Activated T-helper 17 cell treated with anti-CD3 and anti-CD28 coated beads, Interleukin-2, amount 50 U/mL, for 72 hours (primary cell): ENCODE results near the gene CFLAR. TPM values are rescaled to one million over a fixed set of nuclear protein-coding genes. Genes with fewer than 3 reads are reported as not detected.

ENCODE experiments used
- ATAC-seq: fragments of 150-1000 bp; cut with Tn5 transposase; replicated peaks from 2 replicates; pipeline ENCODE4 v1.10.0; 2021; ENCODE audit warnings: mild to moderate bottlenecking, moderate library complexity
- H3K27ac Mint-ChIP-seq: one replicate; pipeline ENCODE4 v1.8.0; 2022; ENCODE audit warnings: mixed read lengths
- H3K27me3 Mint-ChIP-seq: one replicate; pipeline ENCODE4 v1.8.0; 2022; ENCODE audit warnings: mixed read lengths
- H3K36me3 Mint-ChIP-seq: one replicate; pipeline ENCODE4 v1.8.0; 2022; ENCODE audit warnings: low read depth, mild to moderate bottlenecking, mixed read lengths
- H3K4me1 Mint-ChIP-seq: one replicate; pipeline ENCODE4 v1.8.0; 2022; ENCODE audit warnings: mixed read lengths
- H3K4me3 Mint-ChIP-seq: one replicate; pipeline ENCODE4 v1.8.0; 2022; ENCODE audit warnings: mild to moderate bottlenecking, mixed read lengths
- H3K9me3 Mint-ChIP-seq: one replicate; pipeline ENCODE4 v1.8.0; 2022; ENCODE audit warnings: mixed read lengths
- total RNA-seq, 2 donors: library from RNA; stranded (reverse); gene quantifications; one replicate each; pipeline ENCODE4 v1.2.3, GENCODE V29; 2022

Gene CFLAR
- 100 to 1,000 TPM; 224 to 559 TPM for total RNA-seq

DNA sequence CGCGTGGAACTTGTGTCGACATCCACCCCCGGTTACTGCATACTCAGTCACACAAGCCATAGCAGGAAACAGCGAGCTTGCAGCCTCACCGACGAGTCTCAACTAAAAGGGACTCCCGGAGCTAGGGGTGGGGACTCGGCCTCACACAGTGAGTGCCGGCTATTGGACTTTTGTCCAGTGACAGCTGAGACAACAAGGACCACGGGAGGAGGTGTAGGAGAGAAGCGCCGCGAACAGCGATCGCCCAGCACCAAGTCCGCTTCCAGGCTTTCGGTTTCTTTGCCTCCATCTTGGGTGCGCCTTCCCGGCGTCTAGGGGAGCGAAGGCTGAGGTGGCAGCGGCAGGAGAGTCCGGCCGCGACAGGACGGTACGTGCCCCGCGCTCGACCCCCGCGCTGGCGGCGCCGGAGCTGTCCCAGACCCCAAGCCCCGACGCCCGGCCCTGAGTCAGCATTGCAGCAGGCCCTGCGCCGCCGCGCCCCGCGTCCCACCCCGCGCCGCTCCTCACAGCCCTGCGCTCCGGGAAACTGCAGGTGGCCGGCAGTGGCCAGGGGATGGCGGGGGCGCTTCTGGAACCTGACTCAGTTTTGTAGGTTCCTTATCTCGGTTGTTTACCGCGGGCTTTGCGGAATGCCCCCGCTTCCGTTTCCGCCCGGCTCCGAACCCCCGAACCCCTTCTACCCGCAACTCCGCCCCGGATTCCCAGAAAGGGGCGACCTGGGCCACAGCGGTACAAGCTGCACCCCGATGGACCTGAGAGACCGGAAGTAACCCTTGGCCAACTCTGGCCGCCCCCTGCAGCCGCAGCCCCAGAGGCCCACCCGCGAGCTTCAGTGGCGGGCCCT, at the start of gene CFLAR:
Gene CFLAR, plus strand, starts transcription at position 50 of the 844 bp plus-strand sequence. CDS start 13,702 bp downstream, outside the sequence.
- Mint-ChIP-seq H3K4me1 (peaks cover 8% of the 10 kb centered on the region), H3K4me3 (peak within 1 kb of the TSS; percentile 88), H3K27me3 (no peaks in the 10 kb centered on the region), H3K9me3 (no peaks in the 10 kb centered on the region), H3K36me3 (peaks cover 60% of the 10 kb centered on the region), H3K27ac (peak within 1 kb of the TSS; percentile 93)
- peak; percentile 61 for ATAC-seq

DNA sequence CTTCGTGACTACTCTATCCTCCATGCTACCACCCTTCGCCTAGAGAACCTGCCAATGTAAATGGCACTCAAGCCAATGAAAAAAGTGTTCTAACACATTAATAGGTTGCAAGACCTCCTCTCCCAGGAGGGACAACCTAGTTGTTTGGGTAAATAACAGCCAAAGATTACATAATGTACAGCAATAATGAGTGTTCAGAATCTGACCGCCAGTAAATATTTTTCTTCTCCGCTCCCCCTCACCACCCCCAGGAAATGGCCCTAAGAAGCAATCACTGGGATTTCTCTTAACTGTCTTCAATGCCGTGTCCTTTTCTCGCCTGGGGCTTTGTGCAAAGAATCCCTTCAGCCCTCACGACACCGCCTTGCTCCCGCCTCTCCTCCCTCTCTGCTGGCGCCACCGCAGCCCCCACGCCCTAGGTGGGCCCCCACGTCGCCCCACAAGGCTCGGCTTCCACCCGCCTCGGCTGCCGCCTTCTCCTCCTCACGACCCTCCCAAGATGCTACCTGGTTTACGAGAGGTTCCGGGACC, 45.0 kb upstream of the CFLAR start:
- H3K4me3 Mint-ChIP-seq: peak overlapping the region; percentile 94
- ATAC-seq: peak; percentile 5
- H3K9me3 Mint-ChIP-seq: no peaks in the 10 kb centered on the region
- no peaks in the 10 kb centered on the region for H3K27me3 Mint-ChIP-seq
- peak overlapping the region; percentile 95 for H3K27ac Mint-ChIP-seq
- peaks cover 15% of the 10 kb centered on the region for H3K36me3 Mint-ChIP-seq
- H3K4me1 Mint-ChIP-seq: peaks cover 31% of the 10 kb centered on the region

DNA sequence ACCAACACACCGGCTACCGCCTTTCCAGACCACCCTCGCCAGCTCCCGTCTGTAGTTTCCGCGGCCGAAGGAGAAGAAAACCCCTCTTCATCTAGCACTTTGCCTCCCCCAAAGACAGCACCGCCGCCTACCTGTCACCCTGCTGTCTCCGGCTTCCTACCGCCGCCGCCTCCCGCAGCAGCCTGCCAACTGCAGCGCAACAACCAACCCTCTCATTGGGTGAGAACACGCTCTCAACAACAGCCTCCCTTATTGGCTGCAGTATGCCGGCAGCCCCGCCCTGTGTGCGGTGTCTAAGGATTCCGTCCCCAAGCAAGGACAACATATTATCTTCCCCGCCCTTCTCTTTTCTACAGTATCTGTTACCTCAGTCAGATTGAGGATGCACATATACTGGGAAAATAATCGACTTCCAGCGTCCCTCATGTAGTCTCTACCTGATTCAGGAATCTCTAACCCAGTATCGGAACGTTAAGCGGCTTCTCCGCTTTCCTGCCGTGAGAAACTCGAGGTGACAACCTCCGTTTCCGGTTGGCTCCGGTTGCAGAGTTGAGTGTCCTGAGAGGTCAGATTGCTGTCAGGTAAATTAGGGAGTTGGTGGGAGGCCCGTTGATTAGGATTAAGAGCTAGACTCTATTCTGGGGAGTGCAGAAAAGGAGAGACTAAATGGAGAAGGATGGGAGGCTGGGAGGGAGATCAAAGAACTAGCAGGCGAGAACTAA, 44.3 kb upstream of the CFLAR start, which contains the start of the genes HYCC2 and NDUFB3:
Gene HYCC2, minus strand, starts transcription at position 193 of the 722 bp plus-strand sequence. CDS start 47,662 bp downstream, outside the sequence.
Gene NDUFB3, plus strand, starts transcription at position 523 of the 722 bp plus-strand sequence. CDS start 6,882 bp downstream, outside the sequence.
- H3K4me1 Mint-ChIP-seq: peaks cover 31% of the 10 kb centered on the region
- H3K27me3 Mint-ChIP-seq: no peaks in the 10 kb centered on the region
- H3K27ac Mint-ChIP-seq: peak within 1 kb of the TSS; percentile 95
- H3K36me3 Mint-ChIP-seq: peaks cover 15% of the 10 kb centered on the region
- ATAC-seq: peak; percentile 98
- no peaks in the 10 kb centered on the region for H3K9me3 Mint-ChIP-seq
- H3K4me3 Mint-ChIP-seq: peak within 1 kb of the TSS; percentile 94

DNA sequence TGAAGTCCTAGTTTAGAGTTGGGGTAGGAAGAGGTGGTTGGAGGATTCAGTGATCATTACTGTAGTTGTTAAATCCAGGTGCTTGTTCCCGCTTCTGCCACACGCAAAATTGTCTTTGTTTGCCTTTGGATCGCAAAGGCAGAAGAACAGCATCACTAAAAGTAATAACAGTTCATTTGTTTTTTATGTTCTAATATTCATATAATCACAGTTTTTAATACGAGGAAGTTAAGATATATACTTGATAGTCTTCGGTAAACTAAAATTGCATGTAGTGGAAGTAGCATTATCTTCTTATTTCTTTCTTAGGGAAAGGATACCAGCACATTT, 43.8 kb upstream of the CFLAR start:
- ATAC-seq: peak; percentile 1
- no peaks in the 10 kb centered on the region for H3K27me3 Mint-ChIP-seq
- H3K4me3 Mint-ChIP-seq: peak overlapping the region; percentile 94
- H3K36me3 Mint-ChIP-seq: peaks cover 15% of the 10 kb centered on the region
- peaks cover 31% of the 10 kb centered on the region for H3K4me1 Mint-ChIP-seq
- H3K27ac Mint-ChIP-seq: peak overlapping the region; percentile 95
- no peaks in the 10 kb centered on the region for H3K9me3 Mint-ChIP-seq

DNA sequence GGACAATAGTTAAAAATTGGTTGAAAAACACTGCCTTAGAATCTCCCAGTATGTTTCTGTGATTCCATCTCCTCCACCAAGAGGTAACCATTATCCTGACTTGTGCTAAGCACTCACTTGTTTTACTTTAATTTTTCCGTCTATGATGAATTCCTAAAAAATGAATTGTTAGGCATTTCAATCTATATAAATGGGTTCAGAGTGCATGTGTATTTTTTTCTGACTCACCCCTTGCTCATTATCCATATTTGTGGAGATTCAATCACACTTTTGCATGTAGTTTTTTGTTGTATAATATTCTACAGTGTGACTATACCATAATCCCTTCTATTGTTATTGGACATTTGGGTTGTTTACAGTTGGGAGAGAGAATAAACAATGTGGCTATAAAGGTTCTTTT, 42.9 kb upstream of the CFLAR start:
- Mint-ChIP-seq H3K27me3 (no peaks in the 10 kb centered on the region), H3K27ac (peak overlapping the region; percentile 68), H3K4me1 (peaks cover 31% of the 10 kb centered on the region), H3K9me3 (no peaks in the 10 kb centered on the region), H3K36me3 (peaks cover 15% of the 10 kb centered on the region), H3K4me3 (peak overlapping the region; percentile 94)
- no peak for ATAC-seq

DNA sequence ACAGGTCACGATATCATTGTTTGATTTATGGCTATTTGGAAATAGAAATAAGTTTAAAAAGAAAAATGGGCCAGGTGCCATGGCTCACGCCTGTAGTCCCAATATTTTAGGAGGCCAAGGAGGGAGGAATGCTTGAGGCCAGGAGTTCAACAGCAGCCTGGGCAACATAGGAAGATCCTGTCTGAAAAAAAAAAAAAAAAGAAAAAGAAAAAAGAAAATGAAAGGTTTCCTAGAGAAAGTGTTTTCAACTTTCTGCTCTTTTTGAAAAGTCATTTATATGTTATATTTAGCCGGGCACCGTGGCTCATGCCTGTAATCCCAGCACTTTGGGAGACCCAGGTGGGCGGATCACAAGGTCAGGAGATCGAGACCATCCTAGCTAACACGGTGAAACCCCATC, 41.0 kb upstream of the CFLAR start:
- no peak overlapping the region for H3K4me3 Mint-ChIP-seq
- ATAC-seq: no peak
- no peaks in the 10 kb centered on the region for H3K9me3 Mint-ChIP-seq
- H3K27ac Mint-ChIP-seq: peak overlapping the region; percentile 13
- no peaks in the 10 kb centered on the region for H3K27me3 Mint-ChIP-seq
- H3K36me3 Mint-ChIP-seq: peaks cover 22% of the 10 kb centered on the region
- H3K4me1 Mint-ChIP-seq: peaks cover 16% of the 10 kb centered on the region

DNA sequence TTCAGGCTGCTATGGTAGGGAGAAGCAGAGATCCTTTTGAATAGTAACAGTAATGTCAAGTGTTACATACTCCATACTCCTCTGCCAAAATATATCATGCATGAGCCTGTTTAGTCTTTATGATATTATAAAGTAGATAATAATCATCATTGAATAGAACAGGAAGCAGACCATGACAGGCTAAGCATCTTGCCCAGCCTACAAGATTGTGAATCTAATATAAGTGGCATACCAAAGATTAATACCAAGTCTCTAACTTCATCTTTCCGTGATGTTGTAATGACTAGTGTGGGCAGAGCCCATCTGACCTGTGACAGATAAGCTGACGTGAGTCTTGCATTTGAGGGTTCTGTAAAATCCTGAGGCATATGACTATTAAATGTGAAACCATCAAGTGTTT, 31.1 kb upstream of the CFLAR start:
- H3K27me3 Mint-ChIP-seq: no peaks in the 10 kb centered on the region
- ATAC-seq: no peak
- H3K9me3 Mint-ChIP-seq: no peaks in the 10 kb centered on the region

DNA sequence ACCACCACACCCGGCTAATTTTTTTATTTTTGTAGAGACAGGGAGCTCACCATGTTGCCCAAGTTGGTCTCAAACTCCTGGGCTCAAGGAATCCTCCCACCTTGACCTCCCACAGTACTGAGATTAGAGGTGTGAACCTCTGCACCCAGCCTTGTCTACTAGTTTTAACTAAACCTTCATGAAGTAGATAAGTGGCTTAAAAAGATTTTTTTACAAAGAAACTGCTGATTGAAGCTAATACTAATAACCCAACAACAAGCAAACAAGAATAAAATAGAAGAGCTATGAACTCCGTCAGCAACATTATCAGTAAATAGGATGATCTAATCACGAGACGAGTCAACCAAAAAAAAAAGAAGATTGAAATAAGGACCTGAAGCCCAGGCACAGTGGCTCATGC, 25.4 kb upstream of the CFLAR start:
- H3K4me3 Mint-ChIP-seq: no peak overlapping the region
- H3K4me1 Mint-ChIP-seq: no peaks in the 10 kb centered on the region
- H3K9me3 Mint-ChIP-seq: no peaks in the 10 kb centered on the region
- peaks cover 35% of the 10 kb centered on the region for H3K36me3 Mint-ChIP-seq
- no peaks in the 10 kb centered on the region for H3K27me3 Mint-ChIP-seq
- no peak for ATAC-seq
- H3K27ac Mint-ChIP-seq: no peak overlapping the region

More for the DNA sequence above, 31.1 kb upstream of the CFLAR start:
- peaks cover 84% of the 10 kb centered on the region for H3K36me3 Mint-ChIP-seq
- H3K27ac Mint-ChIP-seq: peak overlapping the region; percentile 68
- H3K4me1 Mint-ChIP-seq: no peaks in the 10 kb centered on the region
- no peak overlapping the region for H3K4me3 Mint-ChIP-seq

DNA sequence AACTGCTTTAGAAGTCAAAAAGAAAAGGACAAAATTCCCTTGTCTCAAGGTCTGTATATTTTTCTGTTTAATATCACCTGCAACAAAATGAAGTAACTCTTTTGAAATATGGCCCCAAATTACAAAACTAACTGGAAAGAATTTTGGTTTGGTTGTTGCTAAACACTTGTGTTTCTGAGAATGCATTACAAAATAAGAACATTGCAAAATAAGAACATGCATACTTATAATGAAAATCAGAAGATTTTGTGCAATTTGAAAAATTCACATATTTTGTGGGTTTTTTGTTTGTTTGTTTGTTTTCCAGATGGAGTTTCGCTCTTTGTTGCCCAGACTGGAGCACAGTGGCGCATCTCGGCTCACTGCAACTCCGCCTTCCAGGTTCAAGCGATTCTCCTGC, 22.4 kb upstream of the CFLAR start:
- no peaks in the 10 kb centered on the region for H3K9me3 Mint-ChIP-seq
- no peaks in the 10 kb centered on the region for H3K27me3 Mint-ChIP-seq
- H3K27ac Mint-ChIP-seq: no peak overlapping the region
- peaks cover 7% of the 10 kb centered on the region for H3K36me3 Mint-ChIP-seq
- ATAC-seq: no peak
- H3K4me1 Mint-ChIP-seq: no peaks in the 10 kb centered on the region
- H3K4me3 Mint-ChIP-seq: no peak overlapping the region

DNA sequence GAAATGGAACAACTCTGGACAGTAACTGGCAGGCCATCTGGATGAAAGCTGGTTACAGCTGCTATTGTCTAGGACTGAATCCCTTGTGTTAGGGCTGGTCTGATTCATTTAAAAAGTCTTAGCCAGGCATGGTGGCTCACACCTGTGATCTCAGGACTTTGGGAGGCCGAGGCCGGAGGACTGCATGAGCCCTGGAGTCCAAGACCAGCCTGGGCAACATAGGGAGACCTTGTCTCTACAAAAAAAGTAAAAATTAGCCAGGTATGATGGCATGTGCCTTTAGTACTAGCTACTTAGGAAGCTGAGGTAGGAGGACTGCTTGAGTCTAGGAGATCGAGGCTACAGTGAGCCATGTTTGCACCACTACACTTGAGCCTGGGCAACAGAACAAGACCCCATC, 15.5 kb upstream of the CFLAR start:
- H3K4me1 Mint-ChIP-seq: no peaks in the 10 kb centered on the region
- no peak overlapping the region for H3K4me3 Mint-ChIP-seq
- no peaks in the 10 kb centered on the region for H3K36me3 Mint-ChIP-seq
- no peaks in the 10 kb centered on the region for H3K27me3 Mint-ChIP-seq
- no peak overlapping the region for H3K27ac Mint-ChIP-seq
- no peak for ATAC-seq
- H3K9me3 Mint-ChIP-seq: no peaks in the 10 kb centered on the region

DNA sequence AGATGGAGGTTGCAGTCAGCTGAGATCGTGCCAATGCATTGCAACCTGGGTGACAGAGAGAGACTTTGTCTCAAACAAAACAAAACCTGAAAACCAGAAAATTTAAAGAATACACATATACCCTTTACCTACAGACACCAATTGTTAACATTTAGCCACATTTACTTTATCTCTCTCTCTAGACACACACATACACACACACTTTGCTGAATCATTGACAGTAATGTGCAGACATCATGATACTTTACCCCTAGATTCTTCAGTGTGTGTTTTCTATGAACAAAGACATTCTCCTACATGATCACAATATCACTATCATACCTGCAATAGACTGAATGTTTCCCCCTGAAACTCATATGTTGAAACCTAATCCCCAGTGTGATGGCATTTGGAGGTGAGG, 10.2 kb upstream of the CFLAR start:
- no peaks in the 10 kb centered on the region for H3K36me3 Mint-ChIP-seq
- H3K27ac Mint-ChIP-seq: no peak overlapping the region
- peaks cover 3% of the 10 kb centered on the region for H3K9me3 Mint-ChIP-seq
- no peak overlapping the region for H3K4me3 Mint-ChIP-seq
- H3K4me1 Mint-ChIP-seq: peaks cover 4% of the 10 kb centered on the region
- no peaks in the 10 kb centered on the region for H3K27me3 Mint-ChIP-seq
- ATAC-seq: no peak

DNA sequence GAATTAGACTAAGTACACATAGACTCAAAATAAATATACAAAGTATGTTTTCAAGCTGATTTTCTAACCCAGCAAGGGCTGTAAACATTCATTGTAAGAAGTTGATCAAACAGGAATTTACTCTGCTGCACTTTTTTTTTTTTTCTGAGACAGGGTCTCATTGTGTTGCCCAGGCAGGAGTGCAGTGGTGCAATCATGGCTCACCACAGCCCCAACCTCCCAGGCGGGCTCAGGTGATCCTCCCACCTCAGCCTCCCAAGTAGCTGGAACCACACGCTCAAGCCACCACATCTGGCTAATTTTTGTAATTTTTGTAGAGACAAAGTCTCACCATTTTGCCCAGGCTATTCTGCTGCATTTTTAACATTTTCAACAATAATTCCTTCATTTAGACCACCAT, 8.3 kb upstream of the CFLAR start:
- Mint-ChIP-seq H3K4me1 (peaks cover 4% of the 10 kb centered on the region), H3K4me3 (no peak overlapping the region), H3K36me3 (no peaks in the 10 kb centered on the region), H3K9me3 (peaks cover 3% of the 10 kb centered on the region), H3K27ac (no peak overlapping the region), H3K27me3 (no peaks in the 10 kb centered on the region)
- ATAC-seq: no peak

DNA sequence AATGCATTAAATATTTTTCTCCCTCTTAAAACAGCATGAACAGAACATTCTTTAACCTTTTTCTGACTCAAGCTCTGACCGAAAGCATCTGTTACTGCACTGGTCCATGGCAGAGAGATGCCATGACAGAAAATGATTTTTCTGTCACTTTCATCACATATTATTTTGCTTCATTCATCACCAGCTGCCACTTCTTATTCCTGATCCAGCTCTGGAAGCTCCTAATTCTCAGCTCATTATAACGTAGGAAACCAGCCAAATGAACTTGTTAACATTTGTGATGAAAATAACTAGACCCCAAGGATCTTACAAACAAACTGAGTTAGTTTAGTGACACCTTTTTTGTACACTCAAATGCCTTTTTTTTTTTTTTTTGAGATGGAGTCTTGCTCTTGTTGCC, 7.6 kb upstream of the CFLAR start:
- no peaks in the 10 kb centered on the region for H3K27me3 Mint-ChIP-seq
- H3K4me1 Mint-ChIP-seq: peaks cover 4% of the 10 kb centered on the region
- ATAC-seq: no peak
- H3K4me3 Mint-ChIP-seq: no peak overlapping the region
- no peaks in the 10 kb centered on the region for H3K36me3 Mint-ChIP-seq
- H3K9me3 Mint-ChIP-seq: peaks cover 3% of the 10 kb centered on the region
- H3K27ac Mint-ChIP-seq: no peak overlapping the region

DNA sequence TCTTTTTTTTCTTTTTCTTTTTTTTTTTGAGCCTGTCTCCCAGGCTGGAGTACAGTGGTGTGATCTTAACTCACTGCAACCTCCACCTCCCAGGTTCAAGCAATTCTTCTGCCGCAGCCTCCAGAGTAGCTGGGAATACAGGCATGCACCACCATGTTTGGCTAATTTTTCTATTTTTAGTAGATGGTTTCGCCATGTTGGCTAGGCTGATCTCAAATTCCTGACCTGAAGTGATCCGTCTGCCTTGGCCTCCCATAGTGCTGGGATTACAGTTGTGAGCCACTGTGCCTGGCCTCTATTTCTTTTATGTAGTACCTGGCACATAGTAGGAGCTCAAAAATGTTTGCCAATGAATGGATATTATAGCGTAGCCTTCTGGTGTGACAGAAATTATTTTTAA, 6.8 kb upstream of the CFLAR start:
- ATAC-seq: no peak

More for the DNA sequence above, 6.8 kb upstream of the CFLAR start:
- Mint-ChIP-seq H3K27me3 (no peaks in the 10 kb centered on the region), H3K9me3 (peaks cover 3% of the 10 kb centered on the region), H3K4me3 (no peak overlapping the region), H3K27ac (no peak overlapping the region), H3K36me3 (no peaks in the 10 kb centered on the region), H3K4me1 (peaks cover 4% of the 10 kb centered on the region)
